ENCODE data around the gene CENPX. TPM values are rescaled to one million over a fixed set of nuclear protein-coding genes. Genes with fewer than 3 reads are reported as not detected.

The CENPX gene
- total and polyA plus RNA-seq, 2 of the 13 experiments (the other 11 are each of a cell fraction or from before 2014, with no cell fraction given), result 92.7 to 170 TPM

GRCh38 chr17:81993729-81994592 is 28.7 kb downstream of the CENPX start (continued):
- no peak for TF ChIP-seq TFDP1 (CRISPR knock-in tag; IDR thresholded peaks at IDR 0.05; ENCODE audit: borderline replicate concordance)
- no peak for TF ChIP-seq MBD4 (IDR thresholded peaks at IDR 0.05; ENCODE audit: borderline replicate concordance, low read length)
- TF ChIP-seq CHD4 (IDR thresholded peaks at IDR 0.05; ENCODE audit: borderline replicate concordance, low read length), result no peak
- no peak for TF ChIP-seq GRHL1 (CRISPR knock-in tag; conservative IDR thresholded peaks at IDR 0.05)
- TF ChIP-seq TEAD3 (CRISPR knock-in tag; optimal IDR thresholded peaks at IDR 0.05; ENCODE audit: borderline replicate concordance), result no peak
- 0 out of 2 replicates have a peak, but pooled peaks have one; percentile 14 for TF ChIP-seq ZNF292 (CRISPR knock-in tag; IDR thresholded peaks at IDR 0.05; ENCODE audit: borderline replicate concordance, low read depth)
- no peak for TF ChIP-seq ZNF256 (CRISPR knock-in tag; conservative IDR thresholded peaks at IDR 0.05)
- 0 out of 2 replicates have a peak, but pooled peaks have one; percentile 22 for TF ChIP-seq ZNF296 (CRISPR knock-in tag; conservative IDR thresholded peaks at IDR 0.05)
- TF ChIP-seq FOXC1 (CRISPR knock-in tag; IDR thresholded peaks at IDR 0.05; ENCODE audit: borderline replicate concordance), result no peak
- peak; percentile 28 for TF ChIP-seq ZNF354B (CRISPR knock-in tag; IDR thresholded peaks at IDR 0.05)
- TF ChIP-seq, protein P1, sequence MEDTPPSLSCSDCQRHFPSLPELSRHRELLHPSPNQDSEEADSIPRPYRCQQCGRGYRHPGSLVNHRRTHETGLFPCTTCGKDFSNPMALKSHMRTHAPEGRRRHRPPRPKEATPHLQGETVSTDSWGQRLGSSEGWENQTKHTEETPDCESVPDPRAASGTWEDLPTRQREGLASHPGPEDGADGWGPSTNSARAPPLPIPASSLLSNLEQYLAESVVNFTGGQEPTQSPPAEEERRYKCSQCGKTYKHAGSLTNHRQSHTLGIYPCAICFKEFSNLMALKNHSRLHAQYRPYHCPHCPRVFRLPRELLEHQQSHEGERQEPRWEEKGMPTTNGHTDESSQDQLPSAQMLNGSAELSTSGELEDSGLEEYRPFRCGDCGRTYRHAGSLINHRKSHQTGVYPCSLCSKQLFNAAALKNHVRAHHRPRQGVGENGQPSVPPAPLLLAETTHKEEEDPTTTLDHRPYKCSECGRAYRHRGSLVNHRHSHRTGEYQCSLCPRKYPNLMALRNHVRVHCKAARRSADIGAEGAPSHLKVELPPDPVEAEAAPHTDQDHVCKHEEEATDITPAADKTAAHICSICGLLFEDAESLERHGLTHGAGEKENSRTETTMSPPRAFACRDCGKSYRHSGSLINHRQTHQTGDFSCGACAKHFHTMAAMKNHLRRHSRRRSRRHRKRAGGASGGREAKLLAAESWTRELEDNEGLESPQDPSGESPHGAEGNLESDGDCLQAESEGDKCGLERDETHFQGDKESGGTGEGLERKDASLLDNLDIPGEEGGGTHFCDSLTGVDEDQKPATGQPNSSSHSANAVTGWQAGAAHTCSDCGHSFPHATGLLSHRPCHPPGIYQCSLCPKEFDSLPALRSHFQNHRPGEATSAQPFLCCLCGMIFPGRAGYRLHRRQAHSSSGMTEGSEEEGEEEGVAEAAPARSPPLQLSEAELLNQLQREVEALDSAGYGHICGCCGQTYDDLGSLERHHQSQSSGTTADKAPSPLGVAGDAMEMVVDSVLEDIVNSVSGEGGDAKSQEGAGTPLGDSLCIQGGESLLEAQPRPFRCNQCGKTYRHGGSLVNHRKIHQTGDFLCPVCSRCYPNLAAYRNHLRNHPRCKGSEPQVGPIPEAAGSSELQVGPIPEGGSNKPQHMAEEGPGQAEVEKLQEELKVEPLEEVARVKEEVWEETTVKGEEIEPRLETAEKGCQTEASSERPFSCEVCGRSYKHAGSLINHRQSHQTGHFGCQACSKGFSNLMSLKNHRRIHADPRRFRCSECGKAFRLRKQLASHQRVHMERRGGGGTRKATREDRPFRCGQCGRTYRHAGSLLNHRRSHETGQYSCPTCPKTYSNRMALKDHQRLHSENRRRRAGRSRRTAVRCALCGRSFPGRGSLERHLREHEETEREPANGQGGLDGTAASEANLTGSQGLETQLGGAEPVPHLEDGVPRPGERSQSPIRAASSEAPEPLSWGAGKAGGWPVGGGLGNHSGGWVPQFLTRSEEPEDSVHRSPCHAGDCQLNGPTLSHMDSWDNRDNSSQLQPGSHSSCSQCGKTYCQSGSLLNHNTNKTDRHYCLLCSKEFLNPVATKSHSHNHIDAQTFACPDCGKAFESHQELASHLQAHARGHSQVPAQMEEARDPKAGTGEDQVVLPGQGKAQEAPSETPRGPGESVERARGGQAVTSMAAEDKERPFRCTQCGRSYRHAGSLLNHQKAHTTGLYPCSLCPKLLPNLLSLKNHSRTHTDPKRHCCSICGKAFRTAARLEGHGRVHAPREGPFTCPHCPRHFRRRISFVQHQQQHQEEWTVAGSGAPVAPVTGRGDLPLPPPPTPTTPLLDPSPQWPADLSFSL (CRISPR knock-in tag; IDR thresholded peaks at IDR 0.05), result no peak; the same call in 1 of the 2 replicates
- TF ChIP-seq ZNF792 (CRISPR knock-in tag; IDR thresholded peaks at IDR 0.05), result no peak
- no peak; the same call in 1 of the 2 replicates for TF ChIP-seq SRY (CRISPR knock-in tag; IDR thresholded peaks at IDR 0.05)
- TF ChIP-seq ZBTB8A (CRISPR knock-in tag; IDR thresholded peaks at IDR 0.05; ENCODE audit: borderline replicate concordance, low read depth), result no peak
- TF ChIP-seq, protein P2, sequence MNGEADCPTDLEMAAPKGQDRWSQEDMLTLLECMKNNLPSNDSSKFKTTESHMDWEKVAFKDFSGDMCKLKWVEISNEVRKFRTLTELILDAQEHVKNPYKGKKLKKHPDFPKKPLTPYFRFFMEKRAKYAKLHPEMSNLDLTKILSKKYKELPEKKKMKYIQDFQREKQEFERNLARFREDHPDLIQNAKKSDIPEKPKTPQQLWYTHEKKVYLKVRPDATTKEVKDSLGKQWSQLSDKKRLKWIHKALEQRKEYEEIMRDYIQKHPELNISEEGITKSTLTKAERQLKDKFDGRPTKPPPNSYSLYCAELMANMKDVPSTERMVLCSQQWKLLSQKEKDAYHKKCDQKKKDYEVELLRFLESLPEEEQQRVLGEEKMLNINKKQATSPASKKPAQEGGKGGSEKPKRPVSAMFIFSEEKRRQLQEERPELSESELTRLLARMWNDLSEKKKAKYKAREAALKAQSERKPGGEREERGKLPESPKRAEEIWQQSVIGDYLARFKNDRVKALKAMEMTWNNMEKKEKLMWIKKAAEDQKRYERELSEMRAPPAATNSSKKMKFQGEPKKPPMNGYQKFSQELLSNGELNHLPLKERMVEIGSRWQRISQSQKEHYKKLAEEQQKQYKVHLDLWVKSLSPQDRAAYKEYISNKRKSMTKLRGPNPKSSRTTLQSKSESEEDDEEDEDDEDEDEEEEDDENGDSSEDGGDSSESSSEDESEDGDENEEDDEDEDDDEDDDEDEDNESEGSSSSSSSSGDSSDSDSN (CRISPR knock-in tag; IDR thresholded peaks at IDR 0.05), result no peak; the same call in 1 of the 2 replicates

Measured in HepG2 (cell line).